Hepatocyte (in vitro differentiated cells): ENCODE measurements around the gene NUDT16L1.

ENCODE experiments used
- EZH2 ChIP-seq: fragments of 200-600 bp; sonication (generic); IDR thresholded peaks from 2 replicates; pipeline ENCODE4 v1.6.1; 2016; ENCODE audit warnings: antibody characterized with exemption, mild to moderate bottlenecking, borderline replicate concordance
- EZH2phosphoT487 ChIP-seq: fragments of 200-600 bp; sonication (generic); IDR thresholded peaks from one replicate; pipeline ENCODE4 v1.6.1; 2018; ENCODE audit warnings: antibody characterized with exemption, mild to moderate bottlenecking, low read depth, moderate library complexity; ENCODE audit not compliant: unreplicated experiment, severe bottlenecking
- TF ChIP-seq, protein P1 (sequence below): fragments of 200-600 bp; sonication (generic); IDR thresholded peaks from 2 replicates; pipeline ENCODE4 v1.5.1; 2016; ENCODE audit warnings: antibody characterized with exemption, mild to moderate bottlenecking; ENCODE audit not compliant: poor library complexity

- TF ChIP-seq, protein P1, sequence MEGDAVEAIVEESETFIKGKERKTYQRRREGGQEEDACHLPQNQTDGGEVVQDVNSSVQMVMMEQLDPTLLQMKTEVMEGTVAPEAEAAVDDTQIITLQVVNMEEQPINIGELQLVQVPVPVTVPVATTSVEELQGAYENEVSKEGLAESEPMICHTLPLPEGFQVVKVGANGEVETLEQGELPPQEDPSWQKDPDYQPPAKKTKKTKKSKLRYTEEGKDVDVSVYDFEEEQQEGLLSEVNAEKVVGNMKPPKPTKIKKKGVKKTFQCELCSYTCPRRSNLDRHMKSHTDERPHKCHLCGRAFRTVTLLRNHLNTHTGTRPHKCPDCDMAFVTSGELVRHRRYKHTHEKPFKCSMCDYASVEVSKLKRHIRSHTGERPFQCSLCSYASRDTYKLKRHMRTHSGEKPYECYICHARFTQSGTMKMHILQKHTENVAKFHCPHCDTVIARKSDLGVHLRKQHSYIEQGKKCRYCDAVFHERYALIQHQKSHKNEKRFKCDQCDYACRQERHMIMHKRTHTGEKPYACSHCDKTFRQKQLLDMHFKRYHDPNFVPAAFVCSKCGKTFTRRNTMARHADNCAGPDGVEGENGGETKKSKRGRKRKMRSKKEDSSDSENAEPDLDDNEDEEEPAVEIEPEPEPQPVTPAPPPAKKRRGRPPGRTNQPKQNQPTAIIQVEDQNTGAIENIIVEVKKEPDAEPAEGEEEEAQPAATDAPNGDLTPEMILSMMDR, result no peak
- TF ChIP-seq EZH2phosphoT487 (no peak), EZH2 (no peak)
These were observed 29.9 kb upstream of the NUDT16L1 start for GRCh38 chr16:4663465-4663776.
